ENCODE measurements around the gene ELF2.

ELF2 gene

DNA sequence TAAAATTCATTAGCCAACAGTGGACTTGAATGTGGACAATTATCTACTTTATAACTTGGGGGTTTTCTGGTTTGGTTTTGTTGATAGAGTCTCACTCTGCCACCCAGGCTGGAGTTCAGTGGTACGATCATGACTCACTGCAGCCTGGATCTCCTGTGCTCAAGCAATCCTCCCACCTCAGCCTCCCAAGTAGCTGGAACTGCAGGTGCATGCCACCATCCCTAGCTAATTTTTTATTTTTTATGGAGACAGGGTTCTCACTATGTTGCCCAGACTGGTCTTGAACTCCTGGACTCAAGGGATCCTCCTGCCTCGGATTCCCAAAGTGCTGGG lies 12.4 kb upstream of the ELF2 start:
- DNase-seq (ENCODE audit: low spot score): no peak
- TF ChIP-seq, protein P1, sequence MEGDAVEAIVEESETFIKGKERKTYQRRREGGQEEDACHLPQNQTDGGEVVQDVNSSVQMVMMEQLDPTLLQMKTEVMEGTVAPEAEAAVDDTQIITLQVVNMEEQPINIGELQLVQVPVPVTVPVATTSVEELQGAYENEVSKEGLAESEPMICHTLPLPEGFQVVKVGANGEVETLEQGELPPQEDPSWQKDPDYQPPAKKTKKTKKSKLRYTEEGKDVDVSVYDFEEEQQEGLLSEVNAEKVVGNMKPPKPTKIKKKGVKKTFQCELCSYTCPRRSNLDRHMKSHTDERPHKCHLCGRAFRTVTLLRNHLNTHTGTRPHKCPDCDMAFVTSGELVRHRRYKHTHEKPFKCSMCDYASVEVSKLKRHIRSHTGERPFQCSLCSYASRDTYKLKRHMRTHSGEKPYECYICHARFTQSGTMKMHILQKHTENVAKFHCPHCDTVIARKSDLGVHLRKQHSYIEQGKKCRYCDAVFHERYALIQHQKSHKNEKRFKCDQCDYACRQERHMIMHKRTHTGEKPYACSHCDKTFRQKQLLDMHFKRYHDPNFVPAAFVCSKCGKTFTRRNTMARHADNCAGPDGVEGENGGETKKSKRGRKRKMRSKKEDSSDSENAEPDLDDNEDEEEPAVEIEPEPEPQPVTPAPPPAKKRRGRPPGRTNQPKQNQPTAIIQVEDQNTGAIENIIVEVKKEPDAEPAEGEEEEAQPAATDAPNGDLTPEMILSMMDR (IDR thresholded peaks at IDR 0.05; ENCODE audit: extremely low read depth, insufficient read depth, missing control alignments): no peak
- in situ Hi-C loops (cut with MboI; ENCODE audit: low pct_unique_long_range_greater_than_20kb, low sequenced_read_pairs, unreplicated experiment): no loop called here

DNA sequence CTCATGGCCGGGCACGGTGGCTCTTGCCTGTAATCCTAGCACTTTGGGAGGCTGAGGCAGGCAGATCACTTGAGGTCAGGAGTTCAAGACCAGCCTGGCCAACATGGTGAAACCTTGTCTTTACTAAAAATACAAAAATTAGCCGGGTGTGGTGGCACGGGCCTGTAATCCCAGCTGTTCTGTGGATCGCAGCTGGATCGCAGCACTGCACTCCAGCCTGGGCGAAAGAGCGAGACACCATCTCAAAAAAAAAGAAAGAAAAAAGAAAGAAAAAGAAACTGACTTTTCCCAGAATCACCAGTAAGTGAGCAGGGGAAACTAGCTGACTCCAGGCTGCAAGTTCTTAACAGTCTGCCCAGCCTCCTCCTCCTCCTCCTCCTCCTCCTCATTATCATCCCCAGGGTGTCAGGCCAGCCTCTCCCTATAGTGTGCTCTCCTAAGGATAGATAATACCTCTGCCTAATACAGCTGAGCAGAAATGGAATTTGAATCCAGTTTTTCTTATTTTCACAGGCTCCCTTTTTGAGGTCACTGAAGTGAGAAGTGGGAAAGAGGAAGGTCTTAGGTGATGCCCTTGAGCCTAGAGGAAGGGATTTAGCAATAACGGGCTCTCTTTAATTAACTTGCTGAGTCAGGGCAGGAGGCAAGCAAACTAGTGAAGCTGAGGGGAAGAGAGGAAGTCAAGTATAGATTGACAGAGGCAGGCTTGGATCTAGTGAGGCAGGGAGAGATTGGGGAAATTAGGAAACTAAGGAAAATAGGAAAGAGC lies 11.8 kb upstream of the ELF2 start:
- in situ Hi-C loops (cut with MboI; ENCODE audit: low pct_unique_long_range_greater_than_20kb, low sequenced_read_pairs, unreplicated experiment): no loop called here
- no peak for DNase-seq (ENCODE audit: low spot score)
- TF ChIP-seq, protein P1 (IDR thresholded peaks at IDR 0.05; ENCODE audit: extremely low read depth, insufficient read depth, missing control alignments): no peak

DNA sequence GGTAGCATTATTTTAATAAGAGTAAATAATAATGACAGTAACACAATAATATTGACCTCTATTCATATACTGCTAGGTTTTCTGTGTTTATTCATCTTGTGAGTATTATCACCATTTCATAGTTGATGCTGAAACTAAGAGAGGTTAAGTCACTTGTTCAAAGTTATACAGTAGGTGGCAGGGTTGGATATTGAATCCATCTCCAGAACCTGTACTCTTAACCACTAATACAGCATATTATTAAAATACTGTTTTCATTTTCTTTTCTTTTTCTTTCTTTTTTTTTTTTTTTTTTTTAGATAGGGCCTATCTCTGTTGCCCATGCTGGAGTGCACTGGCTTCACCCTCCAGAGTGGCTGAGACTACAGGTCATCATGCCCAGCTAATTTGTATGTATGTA lies 7.1 kb upstream of the ELF2 start:
- TF ChIP-seq, protein P1 (IDR thresholded peaks at IDR 0.05; ENCODE audit: extremely low read depth, insufficient read depth, missing control alignments): peak; percentile 39
- in situ Hi-C loops (cut with MboI; ENCODE audit: low pct_unique_long_range_greater_than_20kb, low sequenced_read_pairs, unreplicated experiment): no loop called here
- peak; percentile 34 for DNase-seq (ENCODE audit: low spot score)

- DNase-seq (ENCODE audit: low spot score): peak; percentile 92
- TF ChIP-seq, protein P1 (IDR thresholded peaks at IDR 0.05; ENCODE audit: extremely low read depth, insufficient read depth, missing control alignments): no peak
- in situ Hi-C loops (cut with MboI; ENCODE audit: low pct_unique_long_range_greater_than_20kb, low sequenced_read_pairs, unreplicated experiment): no loop called here
These were observed 1.0 kb upstream of the ELF2 start for GRCh38 chr4:139177869-139178619.

DNA sequence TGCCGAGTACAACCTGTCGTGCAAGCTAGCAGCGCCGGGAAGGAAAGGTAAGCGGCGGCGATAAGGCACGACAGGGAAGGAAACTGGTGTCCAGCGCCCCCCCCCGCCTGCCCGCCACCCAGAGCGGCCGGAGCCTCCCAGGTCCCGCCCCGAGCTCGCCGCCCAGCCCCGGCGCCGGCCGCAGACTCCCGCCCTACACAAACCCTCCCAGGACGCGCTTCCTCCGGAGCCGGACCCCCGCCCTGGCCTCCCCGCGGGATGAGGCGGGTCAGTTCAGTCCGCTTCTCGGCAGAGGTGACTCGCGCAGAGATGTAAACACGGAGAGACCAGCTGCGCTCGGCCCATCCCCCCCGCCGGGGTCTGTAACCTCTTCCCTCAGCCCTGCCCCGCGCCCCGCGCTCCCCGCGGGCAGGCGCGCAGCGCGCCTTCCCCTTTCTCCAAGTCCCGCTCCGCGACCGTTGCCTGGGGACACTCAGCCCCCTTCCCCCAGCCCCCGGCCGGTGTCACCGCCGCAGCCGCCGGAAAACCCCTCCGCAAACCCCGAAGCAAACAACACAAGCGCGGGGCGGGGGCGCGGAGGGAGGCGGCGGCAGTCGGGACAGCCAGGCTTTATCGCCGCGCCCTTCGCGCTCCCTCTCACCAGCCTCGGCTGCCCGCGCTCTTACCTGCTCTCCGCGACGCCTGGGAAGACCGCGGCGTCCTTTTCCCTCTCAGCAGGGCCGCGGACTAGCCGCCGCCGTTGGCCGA lies 543 bp downstream of the ELF2 start:
- peak; percentile 70 for DNase-seq (ENCODE audit: low spot score)
- TF ChIP-seq, protein P1 (IDR thresholded peaks at IDR 0.05; ENCODE audit: extremely low read depth, insufficient read depth, missing control alignments): peak; percentile 2
- in situ Hi-C loops (cut with MboI; ENCODE audit: low pct_unique_long_range_greater_than_20kb, low sequenced_read_pairs, unreplicated experiment): no loop called here

GRCh38 chr4:139175646-139176301 lies 1.2 kb downstream of the ELF2 start:
- peak; percentile 24 for DNase-seq (ENCODE audit: low spot score)
- in situ Hi-C loops (cut with MboI; ENCODE audit: low pct_unique_long_range_greater_than_20kb, low sequenced_read_pairs, unreplicated experiment): no loop called here

More at GRCh38 chr4:139175646-139176301, 1.2 kb downstream of the ELF2 start:
- TF ChIP-seq, protein P1 (IDR thresholded peaks at IDR 0.05; ENCODE audit: extremely low read depth, insufficient read depth, missing control alignments): no peak
